PFSK-1 (cell line): Measurements from ENCODE around the gene DNAH6.

Experiments used
- FOXP2 ChIP-seq: optimal IDR thresholded peaks from 2 replicates; pipeline ENCODE3; 2011; ENCODE audit warnings: borderline replicate concordance, control low read depth, inconsistent platforms; ENCODE audit not compliant: insufficient read depth; ENCODE audit errors: extremely low read length, extremely low read depth
- POLR2AphosphoS5 ChIP-seq: IDR thresholded peaks from 2 replicates; pipeline ENCODE4 v1.6.1; 2012; ENCODE audit warnings: low read depth, mild to moderate bottlenecking, control low read depth, low read length, moderate library complexity
- REST ChIP-seq, 2 experiments: IDR thresholded peaks; 2 replicates each; pipeline versions ENCODE4 v1.6.1 to v1.8.0; 2011 to 2012; ENCODE audit warnings: low read depth in 2 of 2, low read length in 2 of 2, control low read depth in 1 of 2, inconsistent platforms in 1 of 2, mild to moderate bottlenecking in 1 of 2, moderate library complexity in 1 of 2; ENCODE audit not compliant: insufficient read depth in 1 of 2
- SIN3A ChIP-seq: IDR thresholded peaks from 2 replicates; pipeline ENCODE4 v1.6.1; 2012; ENCODE audit warnings: mild to moderate bottlenecking, low read length, moderate library complexity, borderline replicate concordance; ENCODE audit not compliant: insufficient read depth
- TAF1 ChIP-seq: IDR thresholded peaks from 2 replicates; pipeline ENCODE4 v1.6.1; 2012; ENCODE audit warnings: low read length, control low read depth, borderline replicate concordance; ENCODE audit not compliant: insufficient read depth

Gene DNAH6

GRCh38 chr2:84850471-84850870 is 334.2 kb downstream of the DNAH6 start:
- no peak for TF ChIP-seq SIN3A
- TF ChIP-seq FOXP2 = no peak
- no peak for TF ChIP-seq POLR2AphosphoS5
- TF ChIP-seq REST (IDR thresholded peaks at IDR 0.05; ENCODE audit: insufficient read depth in 1 of 2, low read depth in 2 of 2, low read length in 2 of 2) = no peak
- no peak for TF ChIP-seq TAF1

GRCh38 chr2:84851876-84852275 is 335.6 kb downstream of the DNAH6 start:
- TF ChIP-seq REST (IDR thresholded peaks at IDR 0.05; ENCODE audit: insufficient read depth in 1 of 2, low read depth in 2 of 2, low read length in 2 of 2) (no peak), SIN3A (no peak), FOXP2 (no peak), POLR2AphosphoS5 (no peak), TAF1 (no peak)

GRCh38 chr2:84854850-84855249 is 338.6 kb downstream of the DNAH6 start:
- TF ChIP-seq POLR2AphosphoS5 (no peak), REST (IDR thresholded peaks at IDR 0.05; ENCODE audit: insufficient read depth in 1 of 2, low read depth in 2 of 2, low read length in 2 of 2) (no peak), TAF1 (no peak), FOXP2 (no peak), SIN3A (no peak)

GRCh38 chr2:84855731-84856130 is 339.4 kb downstream of the DNAH6 start:
- TF ChIP-seq POLR2AphosphoS5 (no peak), REST (IDR thresholded peaks at IDR 0.05; ENCODE audit: insufficient read depth in 1 of 2, low read depth in 2 of 2, low read length in 2 of 2) (no peak), FOXP2 (no peak), TAF1 (no peak), SIN3A (no peak)

- TF ChIP-seq TAF1 (no peak), POLR2AphosphoS5 (no peak), REST (IDR thresholded peaks at IDR 0.05; ENCODE audit: insufficient read depth in 1 of 2, low read depth in 2 of 2, low read length in 2 of 2) (no peak), FOXP2 (no peak), SIN3A (no peak)
These were observed 340.5 kb downstream of the DNAH6 start for GRCh38 chr2:84856787-84857186.
